ENCODE results near the gene DIP2C.
"Not testable (repeated sequence)": the region's sequence is repeated elsewhere in the genome, so short reads cannot be mapped to it uniquely, and the experiment has no call there.

Gene DIP2C

GRCh38 chr10:639751-640672 lies 49.5 kb downstream of the DIP2C start:
- DNase-seq: no peak

DNA sequence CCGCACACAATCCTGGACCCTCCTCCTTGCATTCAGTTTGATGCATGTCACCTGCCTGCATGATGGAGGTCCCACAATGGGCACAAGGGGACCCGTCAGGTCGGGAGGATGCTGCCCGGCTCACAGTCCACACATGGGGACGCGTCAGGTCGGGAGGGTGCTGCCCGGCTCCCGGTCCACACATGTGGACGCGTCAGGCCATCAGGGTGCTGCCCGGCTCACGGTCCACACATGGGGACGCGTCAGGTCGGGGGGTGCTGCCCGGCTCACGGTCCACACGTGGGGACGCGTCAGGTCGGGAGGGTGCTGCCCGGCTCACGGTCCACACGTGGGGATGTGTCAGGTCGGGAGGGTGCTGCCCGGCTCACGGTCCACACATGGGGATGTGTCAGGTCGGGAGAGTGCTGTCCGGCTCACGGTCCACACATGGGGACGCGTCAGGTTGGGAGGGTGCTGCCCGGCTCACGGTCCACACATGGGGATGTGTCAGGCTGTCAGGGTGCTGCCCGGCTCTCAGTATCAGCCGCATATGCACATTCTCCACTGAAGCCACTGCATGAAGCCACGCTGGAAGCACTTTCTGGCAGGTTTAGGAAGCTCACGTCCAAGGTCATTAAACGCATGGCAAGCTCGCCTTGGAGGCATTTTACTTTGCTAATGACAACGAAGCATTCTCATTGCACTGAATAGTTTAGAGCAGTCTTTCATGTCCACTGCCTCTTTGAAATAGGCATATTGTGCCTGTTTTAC lies 50.3 kb downstream of the DIP2C start:
- DNase-seq: no peak

GRCh38 chr10:637771-638195 lies 51.7 kb downstream of the DIP2C start:
- DNase-seq: no peak

DNA sequence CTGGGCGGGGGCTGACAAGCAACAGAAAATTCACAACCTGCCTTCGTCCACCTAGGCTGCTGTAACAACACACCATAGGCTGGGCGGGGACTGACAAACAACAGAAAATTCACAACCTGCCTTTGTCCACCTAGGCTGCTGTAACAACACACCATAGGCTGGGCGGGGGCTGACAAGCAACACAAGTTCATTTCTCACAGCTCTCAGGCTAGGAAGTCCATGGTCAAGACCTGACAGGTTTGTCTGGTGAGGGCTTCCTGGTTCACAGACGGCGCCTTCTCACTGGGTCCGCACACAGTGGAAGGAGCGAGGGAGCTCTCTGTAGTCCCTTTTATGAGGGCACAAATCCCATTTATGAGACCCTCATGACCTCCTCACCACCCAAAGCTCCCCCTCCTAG lies 52.2 kb downstream of the DIP2C start:
- DNase-seq: no peak

DNA sequence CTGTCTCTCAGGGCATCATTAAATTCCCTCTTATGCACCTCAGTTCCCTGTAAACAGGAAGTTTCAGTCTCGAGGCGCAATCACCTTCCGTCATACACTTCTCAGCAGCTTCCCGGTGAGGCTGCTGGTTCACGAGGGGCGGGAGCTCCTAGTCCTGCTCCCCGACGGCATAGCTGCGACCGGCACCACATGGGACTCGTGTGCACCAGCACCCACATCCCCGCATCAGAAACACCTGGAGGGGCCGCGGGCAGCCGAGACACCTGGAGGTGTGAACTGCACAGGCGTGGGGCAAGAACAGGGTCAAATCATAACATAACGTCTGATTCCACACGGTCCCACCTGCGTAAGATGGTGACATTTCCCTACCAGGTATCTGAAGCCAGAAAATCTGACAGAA lies 52.7 kb downstream of the DIP2C start:
- no peak for DNase-seq

DNA sequence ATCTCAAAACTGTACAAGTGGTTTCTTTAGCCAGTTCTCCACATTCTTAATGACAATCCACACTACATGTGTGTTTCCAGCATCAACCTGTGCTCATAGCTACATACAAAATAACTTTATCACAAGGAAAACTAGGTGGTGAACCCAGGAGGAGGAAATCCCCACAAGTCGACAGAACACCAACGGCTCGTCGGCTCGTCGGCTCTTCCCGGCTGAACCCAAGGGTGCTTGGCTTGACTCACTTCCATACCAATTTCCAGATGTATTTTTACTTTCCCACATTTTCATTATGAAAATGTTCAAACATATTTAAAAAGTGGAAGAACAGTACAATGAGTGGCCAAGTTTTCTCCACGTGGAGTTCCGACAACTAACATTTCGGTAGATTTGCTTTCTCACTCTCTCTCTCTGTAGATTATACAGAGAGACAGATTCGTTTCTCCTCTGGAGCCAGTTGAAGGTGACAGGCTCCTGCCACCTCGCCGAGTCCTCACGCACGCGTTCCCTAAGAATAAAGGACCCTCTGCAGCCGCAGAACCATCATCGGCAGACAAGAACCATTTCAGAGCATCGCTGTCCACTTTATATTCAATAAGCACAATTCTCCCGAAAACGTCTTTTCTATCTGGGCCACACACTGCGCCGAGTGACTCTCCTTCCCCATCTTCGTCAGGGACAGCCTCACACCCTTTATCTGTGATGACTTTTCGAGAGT lies 53.3 kb downstream of the DIP2C start:
- DNase-seq: no peak

- no peak for DNase-seq
Measured at GRCh38 chr10:635088-635861, 54.2 kb downstream of the DIP2C start.

GRCh38 chr10:634256-634655 lies 55.2 kb downstream of the DIP2C start:
- DNase-seq: no peak

DNA sequence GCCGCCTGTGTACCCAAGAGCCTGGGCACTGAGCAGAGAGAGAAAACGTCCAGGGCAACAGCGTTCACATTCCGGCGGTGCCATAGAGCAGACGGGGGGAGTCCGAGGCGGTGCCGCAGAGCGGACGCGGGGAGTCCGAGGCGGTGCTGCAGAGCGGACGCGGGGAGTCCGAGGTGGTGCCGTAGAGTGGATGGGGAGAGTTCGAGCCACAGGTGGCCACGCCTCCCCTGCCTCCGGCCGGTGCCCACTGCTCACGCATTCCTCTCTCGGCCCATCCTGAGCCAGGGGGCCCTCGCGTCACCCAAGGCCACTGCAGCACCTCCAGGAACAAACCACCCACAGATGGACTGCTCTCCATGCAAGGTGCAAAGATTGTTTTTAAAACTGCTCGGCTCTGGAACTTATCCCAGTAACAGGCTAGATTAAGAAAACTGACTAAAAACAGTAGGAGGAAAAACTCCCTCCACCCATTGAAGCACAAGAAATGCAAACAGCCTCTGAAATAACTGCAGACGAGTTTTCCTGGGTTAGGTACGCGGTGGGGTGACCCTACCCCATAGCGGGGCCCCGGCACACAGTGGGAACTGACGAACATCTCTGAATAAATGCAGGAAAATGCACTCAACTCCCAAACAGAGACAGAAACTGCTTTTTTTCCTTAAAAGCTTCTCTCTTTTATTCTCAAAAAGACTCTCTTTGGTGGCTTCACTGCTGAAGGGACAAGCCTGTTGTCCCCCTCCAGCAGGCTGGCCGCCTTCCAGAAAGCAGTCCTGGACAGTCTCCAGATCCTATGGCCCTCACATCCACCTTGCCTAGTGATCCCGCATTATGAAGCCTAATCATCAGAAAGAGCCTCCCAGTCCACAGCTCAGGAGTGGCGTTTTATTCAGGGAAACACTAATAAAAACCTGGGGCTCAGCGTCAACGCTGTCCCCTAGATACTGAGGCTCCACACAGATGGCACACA lies 55.9 kb downstream of the DIP2C start:
- no peak for DNase-seq

DNA sequence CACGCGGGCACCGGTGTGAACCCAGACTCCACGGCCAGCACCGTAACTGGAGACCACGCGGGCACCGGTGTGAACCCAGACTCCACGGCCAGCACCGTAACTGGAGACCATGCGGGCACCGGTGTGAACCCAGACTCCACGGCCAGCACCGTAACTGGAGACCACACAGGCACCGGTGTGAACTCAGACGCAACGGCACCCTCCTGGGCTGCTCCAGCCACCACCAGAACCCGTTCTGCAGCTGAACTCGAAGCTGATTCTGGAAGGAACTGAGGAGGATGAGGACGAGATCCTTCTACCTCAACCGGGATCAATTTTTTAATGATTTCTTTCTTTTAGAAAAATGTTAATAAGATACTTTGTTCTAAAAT lies 56.7 kb downstream of the DIP2C start:
- DNase-seq: not testable (repeated sequence)

DNA sequence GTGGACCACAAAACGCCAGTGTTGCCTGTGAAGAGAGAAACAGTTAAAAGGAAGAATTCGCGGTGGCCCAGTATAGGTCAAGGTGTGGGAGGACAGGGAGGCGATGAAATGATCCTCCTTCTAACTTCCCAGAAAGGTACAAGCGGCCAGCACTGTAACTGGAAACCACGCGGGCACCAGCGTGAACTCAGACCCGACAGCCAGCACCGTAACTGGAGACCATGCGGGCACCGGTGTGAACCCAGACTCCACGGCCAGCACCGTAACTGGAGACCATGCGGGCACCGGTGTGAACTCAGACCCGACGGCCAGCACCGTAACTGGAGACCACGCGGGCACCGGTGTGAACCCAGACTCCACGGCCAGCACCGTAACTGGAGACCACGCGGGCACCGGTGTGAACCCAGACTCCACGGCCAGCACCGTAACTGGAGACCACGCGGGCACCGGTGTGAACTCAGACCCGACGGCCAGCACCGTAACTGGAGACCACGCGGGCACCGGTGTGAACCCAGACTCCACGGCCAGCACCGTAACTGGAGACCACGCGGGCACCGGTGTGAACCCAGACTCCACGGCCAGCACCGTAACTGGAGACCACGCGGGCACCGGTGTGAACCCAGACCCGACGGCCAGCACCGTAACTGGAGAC lies 57.2 kb downstream of the DIP2C start:
- DNase-seq: not testable (repeated sequence)

- no peak for DNase-seq
Measured at GRCh38 chr10:631266-631665, 58.2 kb downstream of the DIP2C start.

GRCh38 chr10:630581-631073 lies 58.8 kb downstream of the DIP2C start:
- DNase-seq: no peak

DNA sequence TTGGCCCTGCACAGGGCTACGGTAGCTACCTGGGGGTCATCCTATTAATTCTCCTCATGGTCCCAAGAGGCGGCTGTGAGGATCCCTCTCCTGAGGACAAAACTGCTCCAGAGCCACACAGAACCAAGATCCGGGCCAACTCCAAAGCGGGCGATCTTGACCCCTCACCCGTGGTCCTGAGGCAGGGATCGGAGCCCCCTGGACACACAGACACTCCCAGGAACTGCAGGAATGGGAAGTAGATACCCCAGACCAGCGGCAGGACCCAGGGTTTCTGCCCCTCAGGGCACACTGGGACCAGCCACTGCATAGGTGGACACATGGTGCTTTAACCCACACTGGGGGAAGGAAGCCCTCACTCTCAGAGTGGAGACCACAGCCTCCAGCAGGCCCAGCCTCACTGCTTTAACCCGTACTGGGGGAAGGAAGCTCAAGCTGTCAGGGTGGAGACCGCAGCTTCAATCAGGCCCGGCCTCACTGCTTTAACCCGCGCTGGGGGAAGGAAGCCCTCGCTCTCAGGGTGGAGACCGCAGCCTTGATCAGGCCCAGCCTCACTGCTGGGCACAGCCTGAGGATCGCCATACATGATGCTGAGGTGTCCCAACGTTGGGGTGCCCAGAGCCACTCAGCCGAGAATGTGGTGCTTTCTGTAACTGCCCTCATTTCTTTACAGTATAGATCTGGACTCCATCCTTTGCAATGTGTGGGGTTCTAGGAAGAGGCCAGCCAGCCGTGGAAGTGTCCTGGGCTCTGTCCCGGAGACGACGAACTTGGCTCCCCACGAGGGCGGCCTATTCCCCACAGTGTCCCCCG lies 60.1 kb downstream of the DIP2C start:
- DNase-seq: no peak

DNA sequence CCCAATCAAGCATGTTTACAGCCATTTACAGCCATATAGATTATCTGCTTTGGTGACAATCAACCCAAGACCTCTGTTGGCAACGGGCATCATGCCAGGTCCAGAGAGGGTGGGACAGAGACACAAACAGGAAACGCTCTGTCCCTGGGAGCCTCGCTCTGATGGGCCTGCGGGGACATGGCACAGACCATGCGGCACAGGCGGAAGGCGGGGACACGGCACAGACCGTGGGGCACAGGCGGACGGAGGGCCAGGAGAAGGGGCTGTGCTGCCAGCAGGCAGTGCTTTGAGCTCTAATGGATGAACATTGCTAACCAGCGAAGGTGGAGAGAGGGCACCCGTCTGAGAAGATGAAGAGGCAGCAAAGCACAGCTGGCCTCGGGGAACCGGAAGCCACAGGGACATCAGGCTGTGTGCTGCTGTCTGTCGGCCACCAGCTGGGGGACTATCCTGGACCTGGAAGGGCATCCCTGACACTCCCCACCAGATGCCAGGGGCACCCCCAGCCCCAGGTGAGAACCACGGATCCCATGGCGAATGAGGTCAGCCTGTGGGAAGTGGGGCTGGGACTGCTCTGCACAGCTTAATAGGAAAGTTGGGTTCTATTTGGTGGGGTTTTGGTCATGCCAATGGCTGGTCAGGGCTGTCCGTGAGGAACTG lies 61.0 kb downstream of the DIP2C start:
- no peak for DNase-seq

DNA sequence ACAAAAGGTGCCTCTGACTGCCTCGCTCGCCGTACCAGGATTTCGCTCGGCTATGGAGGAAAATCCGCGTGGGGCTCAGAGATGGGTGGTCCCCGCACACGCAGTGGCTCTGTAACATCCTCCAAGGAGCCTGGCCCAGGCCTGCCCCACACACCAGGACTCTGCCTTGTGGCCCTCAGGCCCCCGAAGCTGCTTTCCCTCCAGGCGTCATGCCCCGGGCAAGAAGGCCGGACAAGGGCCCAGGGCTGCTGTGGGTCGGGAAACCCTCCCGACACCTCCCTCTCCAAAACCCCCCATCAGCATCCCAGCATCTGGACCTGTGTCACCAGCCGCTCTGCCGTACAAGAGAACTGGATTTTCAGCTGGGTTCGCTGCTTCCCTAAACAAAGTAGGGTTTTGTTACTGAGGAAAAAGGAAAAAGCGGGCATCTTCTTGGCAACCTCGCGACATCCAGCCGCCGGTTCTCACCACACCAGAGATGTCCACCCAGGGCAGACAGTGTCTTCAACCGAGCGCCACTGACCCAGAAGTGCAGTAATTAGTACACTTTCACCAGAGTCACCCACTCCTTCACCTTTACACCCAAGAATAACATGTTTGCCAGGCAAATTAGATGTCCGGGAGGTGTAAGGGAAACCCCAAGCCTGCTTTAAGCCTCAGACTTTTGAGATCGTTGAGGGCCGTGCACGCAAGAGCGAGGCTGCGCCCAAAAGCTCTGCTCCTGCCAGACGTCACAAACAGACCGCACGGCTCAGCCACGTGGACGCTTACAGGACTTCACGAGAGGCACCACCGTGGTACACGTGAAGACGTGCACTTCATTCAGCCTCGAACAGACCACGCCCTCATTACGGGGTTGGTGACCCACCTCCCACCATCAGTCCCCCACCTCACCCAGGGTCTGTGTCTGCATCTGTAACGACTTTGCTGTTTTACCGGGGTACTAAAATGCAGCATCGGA lies 62.2 kb downstream of the DIP2C start:
- no peak for DNase-seq

- DNase-seq: no peak
Measured at GRCh38 chr10:625751-626711, 63.4 kb downstream of the DIP2C start.

Measured in suppressor macrophage treated with lipopolysaccharide for 4 hours (primary cell).